Neural progenitor cell (in vitro differentiated cells): ENCODE data around the gene CASP10. TPM values are rescaled to one million over a fixed set of nuclear protein-coding genes. Genes with fewer than 3 reads are reported as not detected.

Experiments used
- DNase-seq: peaks from one replicate; pipeline ENCODE4 v3.0.0-alpha.2; 2016; ENCODE audit warnings: low spot score
- H2AFZ ChIP-seq: fragments of 200-600 bp; sonication (generic); replicated peaks from 2 replicates; pipeline ENCODE4 v1.6.1; 2016; ENCODE audit warnings: antibody characterized with exemption
- H3F3A ChIP-seq: fragments of 200-600 bp; sonication (generic); 2 replicates; pipeline ENCODE4 v1.6.1; 2016; ENCODE audit warnings: antibody characterized with exemption, low read depth
- H3K27ac ChIP-seq: fragments of 200-600 bp; sonication (generic); 2 replicates; pipeline ENCODE4 v1.5.1; 2016; ENCODE audit warnings: mild to moderate bottlenecking
- H3K27me3 ChIP-seq: fragments of 200-600 bp; sonication (generic); 2 replicates; pipeline ENCODE4 v1.6.1; 2016; ENCODE audit warnings: mild to moderate bottlenecking, moderate library complexity
- H3K36me3 ChIP-seq: fragments of 200-600 bp; sonication (generic); 2 replicates; pipeline ENCODE4 v1.5.1; 2016
- H3K4me1 ChIP-seq: fragments of 200-600 bp; sonication (generic); 2 replicates; pipeline ENCODE4 v1.6.1; 2016; ENCODE audit warnings: mixed run types
- H3K4me2 ChIP-seq: fragments of 200-600 bp; sonication (generic); 2 replicates; pipeline ENCODE4 v1.6.1; 2016
- H3K4me3 ChIP-seq: fragments of 200-600 bp; sonication (generic); 2 replicates; pipeline ENCODE4 v1.5.1; 2016
- H3K79me2 ChIP-seq: fragments of 200-600 bp; sonication (generic); 2 replicates; pipeline ENCODE4 v1.6.1; 2016; ENCODE audit warnings: low read depth
- H3K9ac ChIP-seq: fragments of 200-600 bp; sonication (generic); 2 replicates; pipeline ENCODE4 v1.6.1; 2016
- H3K9me3 ChIP-seq: fragments of 200-600 bp; sonication (generic); 2 replicates; pipeline ENCODE4 v1.5.1; 2016; ENCODE audit warnings: low read depth
- H4K20me1 ChIP-seq: fragments of 200-600 bp; sonication (generic); 2 replicates; pipeline ENCODE4 v1.6.1; 2016; ENCODE audit warnings: low read depth
- H3K27ac Mint-ChIP-seq: 3 replicates; pipeline ENCODE4 v1.8.0; 2021; ENCODE audit warnings: mixed read lengths
- H3K27me3 Mint-ChIP-seq: 2 replicates; pipeline ENCODE4 v1.8.0; 2022; ENCODE audit warnings: low read depth, mild to moderate bottlenecking, inconsistent platforms, moderate library complexity, mixed read lengths; ENCODE audit not compliant: insufficient read depth
- H3K36me3 Mint-ChIP-seq: 3 replicates; pipeline ENCODE4 v1.8.0; 2021; ENCODE audit warnings: mixed read lengths
- H3K4me1 Mint-ChIP-seq: 3 replicates; pipeline ENCODE4 v1.8.0; 2021; ENCODE audit warnings: mixed read lengths
- H3K4me3 Mint-ChIP-seq: 3 replicates; pipeline ENCODE4 v1.8.0; 2021; ENCODE audit warnings: mild to moderate bottlenecking, moderate library complexity, mixed read lengths
- H3K9me3 Mint-ChIP-seq: 3 replicates; pipeline ENCODE4 v1.8.0; 2020; ENCODE audit warnings: mixed read lengths
- EZH2 ChIP-seq: fragments of 200-600 bp; sonication (generic); IDR thresholded peaks from 2 replicates; pipeline ENCODE4 v1.6.1; 2017; ENCODE audit warnings: antibody characterized with exemption, mild to moderate bottlenecking, moderate library complexity
- EZH2phosphoT487 ChIP-seq: fragments of 200-600 bp; sonication (generic); IDR thresholded peaks from 2 replicates; pipeline ENCODE4 v1.6.1; 2017; ENCODE audit warnings: antibody characterized with exemption
- small RNA-seq: library from RNA; depleted of rRNA; stranded (forward); fragments of <200 nt; gene quantifications from one replicate; pipeline ENCODE3, GENCODE V24; 2015
- total RNA-seq: library from RNA; depleted of rRNA; stranded (reverse); fragments of >200 nt; gene quantifications from 2 replicates; pipeline ENCODE4 v1.2.3, GENCODE V29; 2015; ENCODE audit warnings: low replicate concordance
- TF ChIP-seq, protein P1 (sequence below): fragments of 200-600 bp; sonication (generic); IDR thresholded peaks from 2 replicates; pipeline ENCODE4 v1.5.1; 2017; ENCODE audit warnings: antibody characterized with exemption, mild to moderate bottlenecking

The CASP10 gene
- total RNA-seq, 1 donor from 2014 or later, result 2.2 TPM

GRCh38 chr2:201275990-201276389 is 93.0 kb downstream of the CASP10 start:
- no peaks in the 10 kb centered on the region for H3K27me3 Mint-ChIP-seq
- H3K9ac ChIP-seq, result no peak overlapping the region
- H3K9me3 Mint-ChIP-seq, result no peaks in the 10 kb centered on the region
- TF ChIP-seq EZH2, result no peak
- TF ChIP-seq, protein P1, sequence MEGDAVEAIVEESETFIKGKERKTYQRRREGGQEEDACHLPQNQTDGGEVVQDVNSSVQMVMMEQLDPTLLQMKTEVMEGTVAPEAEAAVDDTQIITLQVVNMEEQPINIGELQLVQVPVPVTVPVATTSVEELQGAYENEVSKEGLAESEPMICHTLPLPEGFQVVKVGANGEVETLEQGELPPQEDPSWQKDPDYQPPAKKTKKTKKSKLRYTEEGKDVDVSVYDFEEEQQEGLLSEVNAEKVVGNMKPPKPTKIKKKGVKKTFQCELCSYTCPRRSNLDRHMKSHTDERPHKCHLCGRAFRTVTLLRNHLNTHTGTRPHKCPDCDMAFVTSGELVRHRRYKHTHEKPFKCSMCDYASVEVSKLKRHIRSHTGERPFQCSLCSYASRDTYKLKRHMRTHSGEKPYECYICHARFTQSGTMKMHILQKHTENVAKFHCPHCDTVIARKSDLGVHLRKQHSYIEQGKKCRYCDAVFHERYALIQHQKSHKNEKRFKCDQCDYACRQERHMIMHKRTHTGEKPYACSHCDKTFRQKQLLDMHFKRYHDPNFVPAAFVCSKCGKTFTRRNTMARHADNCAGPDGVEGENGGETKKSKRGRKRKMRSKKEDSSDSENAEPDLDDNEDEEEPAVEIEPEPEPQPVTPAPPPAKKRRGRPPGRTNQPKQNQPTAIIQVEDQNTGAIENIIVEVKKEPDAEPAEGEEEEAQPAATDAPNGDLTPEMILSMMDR, result peak; percentile 45
- no peak overlapping the region for H3K4me3 ChIP-seq
- H3K4me1 ChIP-seq, result no peaks in the 10 kb centered on the region
- no peaks in the 10 kb centered on the region for H3K36me3 Mint-ChIP-seq
- no peaks in the 10 kb centered on the region for H4K20me1 ChIP-seq
- H3K27me3 ChIP-seq, result no peaks in the 10 kb centered on the region
- no peak overlapping the region for H3K4me2 ChIP-seq
- H3K4me3 Mint-ChIP-seq, result no peak overlapping the region
- peak overlapping the region; percentile 42 for H2AFZ ChIP-seq
- H3K4me1 Mint-ChIP-seq, result no peaks in the 10 kb centered on the region
- no peak overlapping the region for H3K27ac ChIP-seq
- no peaks in the 10 kb centered on the region for H3F3A ChIP-seq
- H3K9me3 ChIP-seq, result no peaks in the 10 kb centered on the region
- peak; percentile 52 for DNase-seq
- no peak overlapping the region for H3K27ac Mint-ChIP-seq
- H3K79me2 ChIP-seq, result no peaks in the 10 kb centered on the region
- no peaks in the 10 kb centered on the region for H3K36me3 ChIP-seq

DNA sequence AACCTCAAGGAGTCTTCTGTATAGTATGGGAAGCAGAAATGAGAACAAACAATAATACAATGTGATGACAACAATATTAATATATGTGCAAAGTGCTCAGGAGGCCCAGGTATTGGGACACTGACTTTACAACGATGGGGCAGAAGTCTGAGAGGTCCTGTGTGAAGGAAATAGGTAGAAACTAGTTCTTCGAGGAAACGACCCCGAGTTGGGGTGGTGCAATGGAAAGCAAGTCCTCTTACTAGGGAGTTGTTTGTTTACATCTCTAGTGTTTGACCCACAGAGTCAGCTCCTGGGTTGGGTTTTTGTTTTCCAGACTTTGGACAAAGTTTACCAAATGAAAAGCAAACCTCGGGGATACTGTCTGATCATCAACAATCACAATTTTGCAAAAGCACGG is 93.6 kb downstream of the CASP10 start:
- H3K27me3 Mint-ChIP-seq, result no peaks in the 10 kb centered on the region
- H3K9ac ChIP-seq, result no peak overlapping the region
- DNase-seq, result no peak
- H3K4me3 ChIP-seq, result no peak overlapping the region
- no peak overlapping the region for H3K4me3 Mint-ChIP-seq
- H3K36me3 Mint-ChIP-seq, result no peaks in the 10 kb centered on the region
- no peaks in the 10 kb centered on the region for H4K20me1 ChIP-seq
- H3K4me2 ChIP-seq, result no peak overlapping the region
- no peak for TF ChIP-seq EZH2
- TF ChIP-seq, protein P1, result no peak
- TF ChIP-seq EZH2phosphoT487, result no peak
- H3K4me1 ChIP-seq, result no peaks in the 10 kb centered on the region
- H3K27me3 ChIP-seq, result no peaks in the 10 kb centered on the region
- H3K27ac Mint-ChIP-seq, result no peak overlapping the region
- H3K9me3 ChIP-seq, result no peaks in the 10 kb centered on the region
- H3K27ac ChIP-seq, result no peak overlapping the region
- H3F3A ChIP-seq, result no peaks in the 10 kb centered on the region
- no peaks in the 10 kb centered on the region for H3K36me3 ChIP-seq
- H3K4me1 Mint-ChIP-seq, result no peaks in the 10 kb centered on the region
- no peaks in the 10 kb centered on the region for H3K79me2 ChIP-seq
- no peaks in the 10 kb centered on the region for H3K9me3 Mint-ChIP-seq
- peak overlapping the region; percentile 42 for H2AFZ ChIP-seq

Small RNA genes within 50 kb of the gene (small RNA-seq; reads per million reads assigned to genes)
- gene AC007283.2 (not detected), gene MTND4LP13 (not detected), gene RNU7-45P (not detected)

Other genes with a start within 250 kb of the CASP10 start
- 48.1 and 75.4 TPM in 2 replicates for gene ORC2, start 219.5 kb upstream of the CASP10 start, total RNA-seq
- gene HYCC2, start 111.5 kb upstream of the CASP10 start, total RNA-seq, result 6.8 and 9.1 TPM in 2 replicates
- 50.1 and 125 TPM in 2 replicates for gene NDUFB3, start 111.1 kb upstream of the CASP10 start, total RNA-seq
- gene CFLAR, start 67.0 kb upstream of the CASP10 start, total RNA-seq, result 10.9 and 11.4 TPM in 2 replicates
- 2.1 and 3.1 TPM in 2 replicates for gene CASP8, start 77.4 kb downstream of the CASP10 start, total RNA-seq
- gene FLACC1, start 174.2 kb downstream of the CASP10 start, total RNA-seq, result not detected in 2 replicates